Breast epithelium (tissue), 4 donors: ENCODE measurements around the gene AGBL3. TPM values are rescaled to one million over a fixed set of nuclear protein-coding genes. Genes with fewer than 3 reads are reported as not detected.
"Not testable (repeated sequence)": the region's sequence is repeated elsewhere in the genome, so short reads cannot be mapped to it uniquely, and the experiment has no call there.

Source experiments
- DNase-seq, 2 donors: peaks; one replicate each; pipeline ENCODE4 v3.0.0-alpha.2; 2019; ENCODE audit warnings: low spot score in 2 of 2
- H3K27ac ChIP-seq, 2 donors: fragments of 200-600 bp; sonication (generic) in 1 of 2; one replicate each; pipeline ENCODE4 v1.5.1; 2016 to 2019; ENCODE audit warnings: mild to moderate bottlenecking in 1 of 2
- H3K27me3 ChIP-seq, 2 donors: fragments of 200-600 bp; sonication (generic) in 1 of 2; one replicate each; pipeline versions ENCODE4 v1.5.1 to v1.6.0; 2017 to 2019; ENCODE audit warnings: control low read depth in 1 of 2, mild to moderate bottlenecking in 1 of 2
- H3K36me3 ChIP-seq: fragments of 200-600 bp; one replicate; pipeline ENCODE4 v1.5.1; 2019
- H3K4me1 ChIP-seq, 2 donors: fragments of 200-600 bp; sonication (generic); one replicate each; pipeline ENCODE4 v1.5.1; 2016 to 2019; ENCODE audit warnings: control low read depth in 1 of 2
- H3K4me3 ChIP-seq, 3 donors: fragments of 200-600 bp; sonication (generic); 1 replicate in 2 of 3; 2 replicates in 1 of 3; pipeline ENCODE4 v1.5.1; 2016 to 2019; ENCODE audit warnings: mild to moderate bottlenecking in 3 of 3, moderate library complexity in 2 of 3
- H3K9me3 ChIP-seq, 2 donors: fragments of 200-600 bp; sonication (generic) in 1 of 2; one replicate each; pipeline ENCODE4 v1.5.1; 2016 to 2019; ENCODE audit warnings: control low read depth in 1 of 2
- CTCF ChIP-seq, 3 donors: fragments of 450-650 bp; IDR thresholded peaks; one replicate each; pipeline ENCODE4 v1.5.1; 2016 to 2017; ENCODE audit warnings: antibody characterized with exemption in 3 of 3, mild to moderate bottlenecking in 3 of 3, moderate library complexity in 3 of 3
- POLR2A ChIP-seq: fragments of 450-650 bp; IDR thresholded peaks from one replicate; pipeline ENCODE4 v1.6.1; 2016; ENCODE audit warnings: antibody characterized with exemption, mild to moderate bottlenecking, moderate library complexity
- POLR2AphosphoS5 ChIP-seq, 3 donors: sonication (generic); formaldehyde crosslinking; IDR thresholded peaks; one replicate each; pipeline ENCODE4 v1.6.1; 2017; ENCODE audit warnings: antibody characterized with exemption in 3 of 3
- intact Hi-C: fragments of 100-400 bp; cut with DNase I; formaldehyde crosslinking; loops from one replicate; pipeline ENCODE4 v1.15.1; 2023; ENCODE audit warnings: low total_unique reads
- total RNA-seq, 3 donors: library from RNA; depleted of rRNA; stranded (reverse); fragments of >200 nt; gene quantifications; one replicate each; pipeline ENCODE4 v1.1.0, GENCODE V29; 2016

AGBL3 gene
- total RNA-seq, 3 donors from 2014 or later: 2.2 to 5.1 (median 4.3) TPM

- peak overlapping the region; percentile 66 to 86 (median 70) for H3K4me3 ChIP-seq
- H3K36me3 ChIP-seq: peaks cover 5% of the 10 kb centered on the region
- no peak for TF ChIP-seq CTCF (IDR thresholded peaks at IDR 0.05)
- TF ChIP-seq POLR2AphosphoS5 (IDR thresholded peaks at IDR 0.05): no peak
- TF ChIP-seq POLR2A: no peak
- intact Hi-C loops: no loop called here
- peaks cover 0 to 15% of the 10 kb centered on the region in 2 donors for H3K4me1 ChIP-seq
- no peaks in the 10 kb centered on the region for H3K9me3 ChIP-seq
- H3K27ac ChIP-seq: peak overlapping the region; percentile 94 to 98
- H3K27me3 ChIP-seq: no peaks in the 10 kb centered on the region
- DNase-seq: no peak
Observed at GRCh38 chr7:135169964-135170273, 183.6 kb downstream of the AGBL3 start.

- intact Hi-C loops: no loop called here
- DNase-seq: peak; percentile 89
- TF ChIP-seq POLR2AphosphoS5 (IDR thresholded peaks at IDR 0.05) (peak; percentile 60 to 82 (median 64)), CTCF (IDR thresholded peaks at IDR 0.05) (peak; percentile 31 to 61 (median 54)), POLR2A (peak; percentile 26)
- Histone ChIP-seq H3K36me3 (peaks cover 4% of the 10 kb centered on the region), H3K9me3 (no peaks in the 10 kb centered on the region), H3K4me3 (peak within 1 kb of the TSS; percentile 66 to 86 (median 70)), H3K27ac (peak within 1 kb of the TSS; percentile 94 to 98), H3K4me1 (peaks cover 0 to 15% of the 10 kb centered on the region in 2 donors), H3K27me3 (no peaks in the 10 kb centered on the region)
Observed at GRCh38 chr7:135170274-135170997, 184.1 kb downstream of the AGBL3 start, which contains the start of gene CYREN. CYREN (minus strand) TSS chr7:135170707; CDS start chr7:135168922, 1,785 bp downstream.

GRCh38 chr7:135170998-135171481 lies 184.7 kb downstream of the AGBL3 start:
- H3K27me3 ChIP-seq, H3K9me3 ChIP-seq, H3K36me3 ChIP-seq, intact Hi-C loops, DNase-seq: not testable (repeated sequence)
- H3K4me3 ChIP-seq: peak overlapping the region; percentile 66 to 86 (median 70)
- peaks cover 0 to 15% of the 10 kb centered on the region in 2 donors for H3K4me1 ChIP-seq
- H3K27ac ChIP-seq: peak overlapping the region; percentile 94 to 98

- intact Hi-C loops: not testable (repeated sequence)
Observed at GRCh38 chr7:135171581-135172291, 185.4 kb downstream of the AGBL3 start.

GRCh38 chr7:135173916-135174315 lies 187.6 kb downstream of the AGBL3 start:
- intact Hi-C loops, DNase-seq, H3K27me3 ChIP-seq, H3K9me3 ChIP-seq, H3K4me3 ChIP-seq, H3K36me3 ChIP-seq, H3K27ac ChIP-seq: not testable (repeated sequence)
- H3K4me1 ChIP-seq: peaks cover 0 to 13% of the 10 kb centered on the region in 2 donors

More at GRCh38 chr7:135171581-135172291, 185.4 kb downstream of the AGBL3 start:
- H3K4me1 ChIP-seq: peaks cover 0 to 20% of the 10 kb centered on the region in 2 donors
- H3K4me3 ChIP-seq: peak overlapping the region in 2 of 3 donors; percentile 70 to 86
- peak in 2 of 3 donors; percentile 48 to 57 for TF ChIP-seq POLR2AphosphoS5 (IDR thresholded peaks at IDR 0.05)
- H3K27ac ChIP-seq: peak overlapping the region; percentile 94 to 98
- peak; percentile 67 to 90 for DNase-seq
- not testable (repeated sequence) for H3K36me3 ChIP-seq, H3K9me3 ChIP-seq, H3K27me3 ChIP-seq

GRCh38 chr7:135174941-135175340 lies 188.6 kb downstream of the AGBL3 start:
- H3K27ac ChIP-seq: peak overlapping the region in 1 of 2 donors; percentile 82
- H3K36me3 ChIP-seq: no peaks in the 10 kb centered on the region
- no peak overlapping the region for H3K4me3 ChIP-seq
- intact Hi-C loops: no loop called here
- H3K9me3 ChIP-seq: no peaks in the 10 kb centered on the region
- no peaks in the 10 kb centered on the region for H3K27me3 ChIP-seq
- TF ChIP-seq CTCF (IDR thresholded peaks at IDR 0.05) (no peak), POLR2A (no peak), POLR2AphosphoS5 (IDR thresholded peaks at IDR 0.05) (no peak)
- no peak for DNase-seq
- peaks cover 0 to 6% of the 10 kb centered on the region in 2 donors for H3K4me1 ChIP-seq
